Right lobe of liver (tissue), 4 donors: ENCODE results near the gene LITAFD.

Experiments used
- CTCF ChIP-seq, 4 donors: fragments of 200-600 bp in 3 of 4; fragments of 450-650 bp in 1 of 4; IDR thresholded peaks; one replicate each; pipeline versions ENCODE4 v1.5.1 to v1.8.0; 2016 to 2022; ENCODE audit warnings: antibody characterized with exemption in 4 of 4, mild to moderate bottlenecking in 2 of 4
- POLR2A ChIP-seq: fragments of 450-650 bp; IDR thresholded peaks from one replicate; pipeline ENCODE4 v1.6.1; 2017; ENCODE audit warnings: antibody characterized with exemption, mild to moderate bottlenecking
- donor health status: DM: no; HTN: no; CAD: no.
- donor health status: DM: no; HTN: no; CAD: no.
- donor health status: DM: no; HTN: yes; CAD: no.

- TF ChIP-seq POLR2A (no peak), CTCF (IDR thresholded peaks at IDR 0.05) (no peak)
Measured at GRCh38 chr16:8929086-8929748, 47.1 kb downstream of the LITAFD start.
